Fibroblast of the aortic adventitia (primary cell): ENCODE data around the gene MAP3K7CL. TPM values are rescaled to one million over a fixed set of nuclear protein-coding genes. Genes with fewer than 3 reads are reported as not detected.

Source experiments
- DNase-seq: peaks from one replicate; pipeline ENCODE4 v3.0.0-alpha.2; 2010; ENCODE audit warnings: low read depth
- H3K4me3 ChIP-seq: 2 replicates; pipeline ENCODE4 v1.5.1; 2011; ENCODE audit warnings: low read depth, mild to moderate bottlenecking, control low read depth, low read length, moderate library complexity
- CTCF ChIP-seq: IDR thresholded peaks from 2 replicates; pipeline ENCODE4 v1.5.1; 2011; ENCODE audit warnings: mild to moderate bottlenecking, low read length, control low read depth, inconsistent platforms; ENCODE audit not compliant: insufficient read depth
- total RNA-seq: library from RNA; depleted of rRNA; stranded (reverse); fragments of >200 nt; gene quantifications from 2 replicates; pipeline ENCODE4 v1.2.3, GENCODE V29; 2012; ENCODE audit warnings: low replicate concordance

Gene MAP3K7CL
- total RNA-seq, 1 donor: 18.7 TPM

- no peak for TF ChIP-seq CTCF
- DNase-seq: no peak
- H3K4me3 ChIP-seq: no peak overlapping the region
These were observed 4.5 kb upstream of the MAP3K7CL start for GRCh38 chr21:29125979-29126378.

- no peak for TF ChIP-seq CTCF
- DNase-seq: no peak
These were observed 2.8 kb downstream of the MAP3K7CL start for GRCh38 chr21:29133241-29133640.

GRCh38 chr21:29133796-29134195 is 3.4 kb downstream of the MAP3K7CL start:
- no peak for DNase-seq
- no peak overlapping the region for H3K4me3 ChIP-seq
- no peak for TF ChIP-seq CTCF

More at GRCh38 chr21:29133241-29133640, 2.8 kb downstream of the MAP3K7CL start:
- H3K4me3 ChIP-seq: no peak overlapping the region

- TF ChIP-seq CTCF: no peak
- no peak overlapping the region for H3K4me3 ChIP-seq
- DNase-seq: no peak
These were observed 5.0 kb downstream of the MAP3K7CL start for GRCh38 chr21:29135481-29135880.

GRCh38 chr21:29136033-29136432 is 5.6 kb downstream of the MAP3K7CL start:
- TF ChIP-seq CTCF: no peak
- no peak for DNase-seq
- H3K4me3 ChIP-seq: no peak overlapping the region

GRCh38 chr21:29144736-29145353 is 14.4 kb downstream of the MAP3K7CL start:
- TF ChIP-seq CTCF: no peak
- DNase-seq: no peak

GRCh38 chr21:29145354-29145782 is 14.9 kb downstream of the MAP3K7CL start:
- TF ChIP-seq CTCF: no peak
- peak; percentile 93 for DNase-seq
- peak overlapping the region; percentile 39 for H3K4me3 ChIP-seq

More at GRCh38 chr21:29144736-29145353, 14.4 kb downstream of the MAP3K7CL start:
- no peak overlapping the region for H3K4me3 ChIP-seq
